Esophagus squamous epithelium (tissue), 5 donors: ENCODE measurements around the gene ZG16. TPM values are rescaled to one million over a fixed set of nuclear protein-coding genes. Genes with fewer than 3 reads are reported as not detected.
"Not testable (repeated sequence)": the region's sequence is repeated elsewhere in the genome, so short reads cannot be mapped to it uniquely, and the experiment has no call there.

Experiments used
- DNase-seq: peaks from one replicate; lab custom pipeline; 2025; lab: John Stamatoyannopoulos, UW
- H3K27ac ChIP-seq, 4 donors: fragments of 200-600 bp; sonication (generic); one replicate each; pipeline ENCODE4 v1.5.1; 2016 to 2019; ENCODE audit warnings: mild to moderate bottlenecking in 1 of 4
- H3K27me3 ChIP-seq, 4 donors: fragments of 200-600 bp; sonication (generic); 1 replicate in 3 of 4; 2 replicates in 1 of 4; pipeline versions ENCODE4 v1.5.1 to v1.6.0; 2017 to 2021; ENCODE audit warnings: antibody characterized with exemption in 1 of 4
- H3K36me3 ChIP-seq, 3 donors: fragments of 200-600 bp; sonication (generic); one replicate each; pipeline ENCODE4 v1.5.1; 2016 to 2019
- H3K4me1 ChIP-seq, 3 donors: fragments of 200-600 bp; sonication (generic); one replicate each; pipeline ENCODE4 v1.5.1; 2017 to 2019
- H3K4me3 ChIP-seq, 4 donors: fragments of 200-600 bp; sonication (generic); 1 replicate in 3 of 4; 2 replicates in 1 of 4; pipeline ENCODE4 v1.5.1; 2016 to 2019; ENCODE audit warnings: mild to moderate bottlenecking in 2 of 4, moderate library complexity in 1 of 4
- H3K9me3 ChIP-seq, 3 donors: fragments of 200-600 bp; sonication (generic); one replicate each; pipeline ENCODE4 v1.5.1; 2016 to 2019
- POLR2A ChIP-seq, 4 donors: fragments of 450-650 bp; IDR thresholded peaks; one replicate each; pipeline ENCODE4 v1.6.1; 2017; ENCODE audit warnings: antibody characterized with exemption in 4 of 4, mild to moderate bottlenecking in 4 of 4, moderate library complexity in 3 of 4
- WGBS, 2 donors: methylation state at CpG; one replicate each; pipeline ENCODE4 v1.1.5; 2018; 5-methylcytosine and 5-hydroxymethylcytosine counted together
- intact Hi-C: fragments of 100-400 bp; cut with DNase I; formaldehyde crosslinking; loops from one replicate; pipeline ENCODE4 v1.15.0; 2022
- total RNA-seq, 4 donors: library from RNA; depleted of rRNA; stranded (reverse); fragments of >200 nt; gene quantifications; one replicate each; pipeline ENCODE4 v1.1.0, GENCODE V29; 2016
- TF ChIP-seq, protein P1 (sequence below), 6 experiments: fragments of 450-650 bp in 4 of 6; fragments of 200-600 bp in 2 of 6; sonication (generic) in 2 of 6; IDR thresholded peaks; one replicate each; pipeline ENCODE4 v1.5.1; 2016 to 2019; ENCODE audit warnings: antibody characterized with exemption in 6 of 6, mild to moderate bottlenecking in 4 of 6, moderate library complexity in 4 of 6
- donor health status: DM: yes; HTN: yes; CAD: no.

The ZG16 gene
- total RNA-seq, 4 donors from 2014 or later, result not detected

DNA sequence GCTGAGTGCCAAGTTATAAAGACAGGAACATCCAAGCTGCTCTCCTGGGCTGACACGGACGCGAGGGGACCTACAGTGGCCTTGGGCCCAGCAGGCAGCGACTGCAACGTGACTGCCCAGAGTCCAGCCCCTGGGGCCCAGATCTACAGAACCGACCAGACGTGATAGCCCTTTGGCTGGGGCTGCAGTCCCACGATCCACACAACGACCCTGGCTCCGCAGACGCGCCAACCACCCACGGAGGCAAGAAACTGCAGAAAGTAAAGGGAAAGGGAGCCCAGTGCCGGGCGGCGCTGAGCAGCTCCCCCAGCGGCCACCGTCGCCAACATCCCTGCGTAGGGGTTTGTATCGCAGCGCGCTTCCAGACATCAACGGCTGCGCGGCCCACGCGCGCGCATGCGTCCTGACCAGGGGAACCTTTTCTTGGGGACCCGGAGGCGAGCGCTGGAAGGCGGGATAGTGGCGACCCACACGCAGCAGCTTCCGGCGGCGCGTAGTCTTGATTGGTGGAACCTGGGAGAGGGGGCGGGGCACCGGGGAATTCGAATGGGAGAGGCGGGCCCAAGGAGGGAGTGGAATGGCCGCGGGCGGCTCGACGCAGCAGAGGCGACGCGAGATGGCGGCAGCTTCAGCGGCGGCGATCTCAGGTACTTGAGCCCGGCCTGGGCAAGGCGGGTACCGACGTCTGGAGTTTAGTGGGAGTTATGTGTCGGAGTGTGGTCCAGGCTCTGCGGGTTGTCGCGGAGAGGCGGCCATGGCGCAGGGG, 12.3 kb downstream of the ZG16 start, which contains the start of gene KIF22:
Gene KIF22 (plus strand): TSS at position 569 of the 766 bp plus-strand sequence. CDS start 9 bp downstream, at position 578.
- no peaks in the 10 kb centered on the region for H3K27me3 ChIP-seq
- H3K27ac ChIP-seq, result peak within 1 kb of the TSS; percentile 80 to 92 (median 90)
- H3K36me3 ChIP-seq, result no peaks in the 10 kb centered on the region
- 0% methylated on average over 6 to 15 of the region's 67 CpGs for WGBS, 2 donors
- no peaks in the 10 kb centered on the region for H3K9me3 ChIP-seq
- TF ChIP-seq POLR2A (IDR thresholded peaks at IDR 0.05), result peak in 3 of 4 donors; percentile 14 to 77 (median 72)
- TF ChIP-seq, protein P1, sequence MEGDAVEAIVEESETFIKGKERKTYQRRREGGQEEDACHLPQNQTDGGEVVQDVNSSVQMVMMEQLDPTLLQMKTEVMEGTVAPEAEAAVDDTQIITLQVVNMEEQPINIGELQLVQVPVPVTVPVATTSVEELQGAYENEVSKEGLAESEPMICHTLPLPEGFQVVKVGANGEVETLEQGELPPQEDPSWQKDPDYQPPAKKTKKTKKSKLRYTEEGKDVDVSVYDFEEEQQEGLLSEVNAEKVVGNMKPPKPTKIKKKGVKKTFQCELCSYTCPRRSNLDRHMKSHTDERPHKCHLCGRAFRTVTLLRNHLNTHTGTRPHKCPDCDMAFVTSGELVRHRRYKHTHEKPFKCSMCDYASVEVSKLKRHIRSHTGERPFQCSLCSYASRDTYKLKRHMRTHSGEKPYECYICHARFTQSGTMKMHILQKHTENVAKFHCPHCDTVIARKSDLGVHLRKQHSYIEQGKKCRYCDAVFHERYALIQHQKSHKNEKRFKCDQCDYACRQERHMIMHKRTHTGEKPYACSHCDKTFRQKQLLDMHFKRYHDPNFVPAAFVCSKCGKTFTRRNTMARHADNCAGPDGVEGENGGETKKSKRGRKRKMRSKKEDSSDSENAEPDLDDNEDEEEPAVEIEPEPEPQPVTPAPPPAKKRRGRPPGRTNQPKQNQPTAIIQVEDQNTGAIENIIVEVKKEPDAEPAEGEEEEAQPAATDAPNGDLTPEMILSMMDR (IDR thresholded peaks at IDR 0.05), result peak; percentile 65 to 95 (median 80)
- DNase-seq, result peak; percentile 98
- peaks cover 13 to 40% (median 20%) of the 10 kb centered on the region in 3 donors for H3K4me1 ChIP-seq
- peak within 1 kb of the TSS; percentile 66 to 88 (median 80) for H3K4me3 ChIP-seq
- intact Hi-C loops, result no loop called here

GRCh38 chr16:29790949-29791844, 13.1 kb downstream of the ZG16 start:
- peaks cover 13 to 35% (median 17%) of the 10 kb centered on the region in 3 donors for H3K4me1 ChIP-seq
- no peaks in the 10 kb centered on the region for H3K27me3 ChIP-seq
- H3K36me3 ChIP-seq, result peaks cover 0 to under 1% (median 0%) of the 10 kb centered on the region in 3 donors
- WGBS, 2 donors, result 1 to 3% methylated on average over 13 to 30 of the region's 31 CpGs
- peak overlapping the region; percentile 66 to 88 (median 80) for H3K4me3 ChIP-seq
- no peaks in the 10 kb centered on the region for H3K9me3 ChIP-seq
- TF ChIP-seq POLR2A (IDR thresholded peaks at IDR 0.05), result no peak
- DNase-seq, result no peak
- intact Hi-C loops, result no loop called here
- H3K27ac ChIP-seq, result peak overlapping the region; percentile 80 to 92 (median 90)

GRCh38 chr16:29791845-29792807, 14.1 kb downstream of the ZG16 start:
- intact Hi-C loops, result no loop called here
- TF ChIP-seq POLR2A (IDR thresholded peaks at IDR 0.05), result no peak
- TF ChIP-seq, protein P1 (IDR thresholded peaks at IDR 0.05), result no peak
- H3K4me3 ChIP-seq, result peak overlapping the region in 3 of 4 donors; percentile 79 to 88 (median 80)
- 65 to 68% methylated on average over 9 of the region's 9 CpGs for WGBS, 2 donors
- no peaks in the 10 kb centered on the region for H3K27me3 ChIP-seq
- DNase-seq, result no peak
- peaks cover 3 to 10% (median 4%) of the 10 kb centered on the region in 3 donors for H3K36me3 ChIP-seq
- no peaks in the 10 kb centered on the region for H3K9me3 ChIP-seq
- H3K27ac ChIP-seq, result peak overlapping the region in 3 of 4 donors; percentile 80 to 92 (median 92)
- peaks cover 13 to 35% (median 17%) of the 10 kb centered on the region in 3 donors for H3K4me1 ChIP-seq

DNA sequence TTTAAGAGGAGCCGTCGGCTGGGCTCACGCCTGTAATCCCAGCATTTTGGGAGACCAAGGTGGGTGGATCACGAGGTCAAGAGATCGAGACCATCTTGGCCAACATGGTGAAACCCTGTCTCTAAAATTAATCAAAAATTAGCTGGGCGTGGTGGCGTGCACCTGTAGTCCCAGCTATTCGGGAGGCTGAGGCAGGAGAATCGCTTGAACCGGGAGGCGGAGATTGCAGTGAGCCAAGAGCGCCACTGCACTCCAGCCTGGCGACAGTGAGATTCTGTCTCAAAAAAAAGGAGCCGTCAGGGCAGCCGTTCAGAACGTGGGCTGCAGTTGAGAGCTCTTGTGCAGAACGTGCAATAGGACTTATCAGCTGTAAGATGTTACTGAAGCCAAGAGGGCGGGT, 15.1 kb downstream of the ZG16 start:
- DNase-seq, H3K27ac ChIP-seq, H3K27me3 ChIP-seq, H3K9me3 ChIP-seq, intact Hi-C loops, H3K4me3 ChIP-seq: not testable (repeated sequence)
- 88 to 92% methylated on average over 14 to 18 of the region's 18 CpGs for WGBS, 2 donors
- Histone ChIP-seq H3K4me1 (peaks cover 13 to 35% (median 17%) of the 10 kb centered on the region in 3 donors), H3K36me3 (peaks cover 4 to 20% (median 15%) of the 10 kb centered on the region in 3 donors)

DNA sequence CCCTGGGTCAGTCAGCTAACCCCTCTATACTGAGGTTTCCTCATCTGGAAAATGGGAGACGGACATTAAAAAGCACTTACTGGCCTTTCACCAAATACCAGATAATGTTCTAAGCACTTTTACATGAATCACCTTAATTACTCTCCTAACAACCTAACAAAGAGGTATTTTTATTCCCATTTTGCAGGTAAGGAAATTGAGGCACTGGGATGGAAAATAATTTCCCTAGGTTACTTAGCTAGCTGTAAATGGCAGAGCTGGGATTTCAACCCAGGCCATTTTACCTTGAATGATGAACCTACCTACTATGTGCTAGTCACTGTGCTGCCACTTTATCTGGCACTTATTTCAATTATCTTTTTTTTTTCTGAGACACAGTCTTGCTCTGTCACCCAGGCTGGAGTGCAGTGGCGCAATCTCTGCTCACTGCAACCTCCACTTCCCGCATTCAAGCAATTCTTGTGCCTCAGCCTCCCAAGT, 16.2 kb downstream of the ZG16 start:
- Histone ChIP-seq H3K4me3 (no peak overlapping the region), H3K36me3 (peaks cover 7 to 31% (median 25%) of the 10 kb centered on the region in 3 donors), H3K27ac (no peak overlapping the region), H3K9me3 (no peaks in the 10 kb centered on the region), H3K4me1 (peaks cover 13 to 35% (median 17%) of the 10 kb centered on the region in 3 donors), H3K27me3 (no peaks in the 10 kb centered on the region)
- no peak for DNase-seq
- TF ChIP-seq, protein P1 (IDR thresholded peaks at IDR 0.05), result no peak
- TF ChIP-seq POLR2A (IDR thresholded peaks at IDR 0.05), result no peak
- 90 to 98% methylated on average over 3 of the region's 3 CpGs for WGBS, 2 donors
- intact Hi-C loops, result no loop called here
